WTC11 (cell line): ENCODE results near the gene RREB1. TPM values are rescaled to one million over a fixed set of nuclear protein-coding genes. Genes with fewer than 3 reads are reported as not detected.

ENCODE experiments used
- ATAC-seq: fragments of 200-7000 bp; cut with Tn5 transposase; 2 replicates; pipeline ENCODE4 v1.10.0; 2021; ENCODE audit warnings: mild to moderate bottlenecking, moderate library complexity
- CTCF ChIA-PET: fragments of 300-600 bp; sonication (Branson Sonifier 250); formaldehyde crosslinking; loops from one replicate; lab custom pipeline; 2021; ENCODE audit warnings: antibody characterized with exemption; lab: Charles Lee
- POLR2A ChIA-PET: fragments of 350-600 bp; sonication (Branson Sonifier 250); formaldehyde crosslinking; loops from one replicate; lab custom pipeline; 2021; ENCODE audit warnings: antibody characterized with exemption; lab: Charles Lee
- DNase-seq: peaks from one replicate; pipeline ENCODE4 v3.0.0; 2021; ENCODE audit warnings: low spot score
- H3K27ac Mint-ChIP-seq: 2 replicates; pipeline ENCODE4 v1.8.0; 2021; ENCODE audit warnings: mixed read lengths
- H3K27me3 Mint-ChIP-seq: 2 replicates; pipeline ENCODE4 v1.8.0; 2021; ENCODE audit warnings: low read depth, mild to moderate bottlenecking, moderate library complexity, mixed read lengths
- H3K36me3 Mint-ChIP-seq: 2 replicates; pipeline ENCODE4 v1.8.0; 2021; ENCODE audit warnings: mixed read lengths
- H3K4me1 Mint-ChIP-seq: 2 replicates; pipeline ENCODE4 v1.8.0; 2022; ENCODE audit warnings: mixed read lengths
- H3K4me3 Mint-ChIP-seq: 2 replicates; pipeline ENCODE4 v1.8.0; 2021; ENCODE audit warnings: mild to moderate bottlenecking, moderate library complexity, mixed read lengths
- H3K9me3 Mint-ChIP-seq: 2 replicates; pipeline ENCODE4 v1.8.0; 2021; ENCODE audit warnings: mixed read lengths
- EMX1 ChIP-seq: fragments of 250-450 bp; sonication (Bioruptor Pico); IDR thresholded peaks from 2 replicates; pipeline ENCODE4 v1.8.0; 2021; ENCODE audit warnings: mild to moderate bottlenecking
- FOXJ3 ChIP-seq: sonication (generic); formaldehyde crosslinking; IDR thresholded peaks from 2 replicates; pipeline ENCODE4 v1.9.0; 2021; ENCODE audit warnings: missing genetic modification reagents, mild to moderate bottlenecking, borderline replicate concordance
- IRF1 ChIP-seq: sonication (generic); formaldehyde crosslinking; IDR thresholded peaks from 2 replicates; pipeline ENCODE4 v1.8.0; 2023; ENCODE audit warnings: missing genetic modification reagents
- MAX ChIP-seq: sonication (generic); formaldehyde crosslinking; IDR thresholded peaks from 2 replicates; pipeline ENCODE4 v1.8.0; 2022; ENCODE audit warnings: mild to moderate bottlenecking, missing genetic modification reagents
- NFATC4 ChIP-seq: fragments of 250-450 bp; sonication (Bioruptor Pico); IDR thresholded peaks from 2 replicates; pipeline ENCODE4 v1.9.0; 2021; ENCODE audit warnings: mild to moderate bottlenecking
- NFE2L1 ChIP-seq: sonication (generic); formaldehyde crosslinking; IDR thresholded peaks from 2 replicates; pipeline ENCODE4 v1.8.1; 2023; ENCODE audit warnings: missing genetic modification reagents
- NFYB ChIP-seq: sonication (generic); formaldehyde crosslinking; conservative IDR thresholded peaks from 2 replicates; pipeline ENCODE4 v1.8.0; 2022; ENCODE audit warnings: low read depth, missing genetic modification reagents
- OVOL2 ChIP-seq: fragments of 250-450 bp; sonication (Bioruptor Pico); IDR thresholded peaks from 2 replicates; pipeline ENCODE4 v1.9.0; 2021; ENCODE audit warnings: mild to moderate bottlenecking, borderline replicate concordance
- RELA ChIP-seq: sonication (generic); formaldehyde crosslinking; IDR thresholded peaks from 2 replicates; pipeline ENCODE4 v1.8.1; 2022; ENCODE audit warnings: missing genetic modification reagents, mild to moderate bottlenecking, borderline replicate concordance
- SMAD3 ChIP-seq: sonication (generic); formaldehyde crosslinking; IDR thresholded peaks from 2 replicates; pipeline ENCODE4 v1.8.0; 2022; ENCODE audit warnings: missing genetic modification reagents, mild to moderate bottlenecking, borderline replicate concordance
- TEAD4 ChIP-seq: sonication (generic); formaldehyde crosslinking; IDR thresholded peaks from 2 replicates; pipeline ENCODE4 v1.8.0; 2022; ENCODE audit warnings: mild to moderate bottlenecking, missing genetic modification reagents
- ZNF219 ChIP-seq: sonication (generic); formaldehyde crosslinking; IDR thresholded peaks from 2 replicates; pipeline ENCODE4 v1.8.0; 2023; ENCODE audit warnings: missing genetic modification reagents, mild to moderate bottlenecking, borderline replicate concordance
- ZNF416 ChIP-seq: fragments of 250-450 bp; sonication (Bioruptor Pico); IDR thresholded peaks from 2 replicates; pipeline ENCODE4 v1.9.0; 2021; ENCODE audit warnings: mild to moderate bottlenecking, inconsistent platforms
- ZNF423 ChIP-seq: fragments of 250-450 bp; sonication (Bioruptor Pico); IDR thresholded peaks from 2 replicates; pipeline ENCODE4 v2.1.2; 2022; ENCODE audit warnings: mild to moderate bottlenecking, moderate library complexity
- ZNF671 ChIP-seq: fragments of 250-450 bp; sonication (Bioruptor Pico); IDR thresholded peaks from 2 replicates; pipeline ENCODE4 v1.8.0; 2021; ENCODE audit warnings: mild to moderate bottlenecking
- total RNA-seq: library from RNA; stranded (reverse); gene quantifications from 3 replicates; pipeline ENCODE4 v1.2.3, GENCODE V29; 2021
- TF ChIP-seq, protein P1 (sequence below): sonication (generic); formaldehyde crosslinking; IDR thresholded peaks from 2 replicates; pipeline ENCODE4 v1.8.0; 2022; ENCODE audit warnings: missing genetic modification reagents
- TF ChIP-seq, protein P2 (sequence below): fragments of 250-450 bp; sonication (Bioruptor Pico); IDR thresholded peaks from 2 replicates; pipeline ENCODE4 v1.9.0; 2021; ENCODE audit warnings: moderate library complexity, mild to moderate bottlenecking, inconsistent platforms, borderline replicate concordance
- TF ChIP-seq, protein P3 (sequence below): sonication (generic); formaldehyde crosslinking; IDR thresholded peaks from 2 replicates; pipeline ENCODE4 v1.8.0; 2023; ENCODE audit warnings: mild to moderate bottlenecking, missing genetic modification reagents

Gene RREB1
- total RNA-seq, 1 experiment from 2014 or later: 38.5 TPM

DNA sequence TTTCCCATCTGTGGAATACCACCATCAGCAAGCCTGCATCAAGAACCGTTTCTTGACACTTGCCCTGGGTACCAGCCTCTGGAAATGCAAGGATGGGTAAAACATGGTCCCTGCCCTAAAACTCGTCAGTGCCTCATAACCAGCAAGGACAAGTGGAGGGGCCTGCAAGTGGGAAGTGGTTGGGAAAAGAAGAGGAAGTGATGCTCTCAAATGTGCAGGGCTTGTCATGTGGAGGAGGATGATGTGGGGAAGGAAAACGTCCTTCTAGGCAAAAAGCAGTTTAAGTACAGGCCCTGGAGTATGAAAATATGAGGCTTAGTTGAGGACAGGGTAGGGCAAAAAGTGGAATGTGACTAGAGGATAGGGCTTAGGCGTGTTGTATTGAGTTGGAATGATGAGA lies 19.0 kb downstream of the RREB1 start:
- no peak for DNase-seq
- H3K27ac Mint-ChIP-seq: no peak overlapping the region
- peaks cover 51% of the 10 kb centered on the region for H3K4me1 Mint-ChIP-seq
- no peaks in the 10 kb centered on the region for H3K27me3 Mint-ChIP-seq
- peaks cover 14% of the 10 kb centered on the region for H3K36me3 Mint-ChIP-seq
- no peak overlapping the region for H3K4me3 Mint-ChIP-seq
- ChIA-PET POLR2A (no interaction called here), CTCF (no interaction called here)
- no peaks in the 10 kb centered on the region for H3K9me3 Mint-ChIP-seq
- TF ChIP-seq NFE2L1 (no peak), ZNF416 (CRISPR knock-in tag) (no peak), RELA (no peak)
- no peak for ATAC-seq

DNA sequence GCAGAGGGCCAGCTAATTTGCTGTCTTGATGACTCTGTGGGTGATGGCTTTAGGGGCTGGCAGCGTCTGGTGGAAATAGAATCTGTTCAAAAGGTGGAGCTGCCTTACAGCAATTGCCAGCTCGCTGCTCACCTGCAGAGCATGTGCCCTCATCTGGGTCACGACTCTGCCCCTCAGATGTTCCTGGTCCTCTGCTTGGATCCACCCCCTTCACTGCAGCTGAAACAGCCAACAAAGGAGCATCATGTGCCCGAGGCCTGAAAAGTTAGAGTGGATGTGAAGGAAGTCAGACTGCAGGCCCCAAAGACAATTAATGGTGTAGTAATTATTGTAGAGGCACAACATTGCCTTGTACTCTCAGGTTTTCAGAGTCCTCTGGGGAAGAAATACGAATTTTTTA lies 19.9 kb downstream of the RREB1 start:
- TF ChIP-seq ZNF671 (CRISPR knock-in tag): no peak
- no peak for TF ChIP-seq OVOL2 (CRISPR knock-in tag)
- no peak for TF ChIP-seq MAX (CRISPR knock-in tag)
- TF ChIP-seq, protein P1, sequence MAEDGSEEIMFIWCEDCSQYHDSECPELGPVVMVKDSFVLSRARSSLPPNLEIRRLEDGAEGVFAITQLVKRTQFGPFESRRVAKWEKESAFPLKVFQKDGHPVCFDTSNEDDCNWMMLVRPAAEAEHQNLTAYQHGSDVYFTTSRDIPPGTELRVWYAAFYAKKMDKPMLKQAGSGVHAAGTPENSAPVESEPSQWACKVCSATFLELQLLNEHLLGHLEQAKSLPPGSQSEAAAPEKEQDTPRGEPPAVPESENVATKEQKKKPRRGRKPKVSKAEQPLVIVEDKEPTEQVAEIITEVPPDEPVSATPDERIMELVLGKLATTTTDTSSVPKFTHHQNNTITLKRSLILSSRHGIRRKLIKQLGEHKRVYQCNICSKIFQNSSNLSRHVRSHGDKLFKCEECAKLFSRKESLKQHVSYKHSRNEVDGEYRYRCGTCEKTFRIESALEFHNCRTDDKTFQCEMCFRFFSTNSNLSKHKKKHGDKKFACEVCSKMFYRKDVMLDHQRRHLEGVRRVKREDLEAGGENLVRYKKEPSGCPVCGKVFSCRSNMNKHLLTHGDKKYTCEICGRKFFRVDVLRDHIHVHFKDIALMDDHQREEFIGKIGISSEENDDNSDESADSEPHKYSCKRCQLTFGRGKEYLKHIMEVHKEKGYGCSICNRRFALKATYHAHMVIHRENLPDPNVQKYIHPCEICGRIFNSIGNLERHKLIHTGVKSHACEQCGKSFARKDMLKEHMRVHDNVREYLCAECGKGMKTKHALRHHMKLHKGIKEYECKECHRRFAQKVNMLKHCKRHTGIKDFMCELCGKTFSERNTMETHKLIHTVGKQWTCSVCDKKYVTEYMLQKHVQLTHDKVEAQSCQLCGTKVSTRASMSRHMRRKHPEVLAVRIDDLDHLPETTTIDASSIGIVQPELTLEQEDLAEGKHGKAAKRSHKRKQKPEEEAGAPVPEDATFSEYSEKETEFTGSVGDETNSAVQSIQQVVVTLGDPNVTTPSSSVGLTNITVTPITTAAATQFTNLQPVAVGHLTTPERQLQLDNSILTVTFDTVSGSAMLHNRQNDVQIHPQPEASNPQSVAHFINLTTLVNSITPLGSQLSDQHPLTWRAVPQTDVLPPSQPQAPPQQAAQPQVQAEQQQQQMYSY: no peak
- no peak for TF ChIP-seq TEAD4 (CRISPR knock-in tag)
- no peak for TF ChIP-seq SMAD3
- TF ChIP-seq IRF1 (CRISPR knock-in tag): no peak
- TF ChIP-seq, protein P2, sequence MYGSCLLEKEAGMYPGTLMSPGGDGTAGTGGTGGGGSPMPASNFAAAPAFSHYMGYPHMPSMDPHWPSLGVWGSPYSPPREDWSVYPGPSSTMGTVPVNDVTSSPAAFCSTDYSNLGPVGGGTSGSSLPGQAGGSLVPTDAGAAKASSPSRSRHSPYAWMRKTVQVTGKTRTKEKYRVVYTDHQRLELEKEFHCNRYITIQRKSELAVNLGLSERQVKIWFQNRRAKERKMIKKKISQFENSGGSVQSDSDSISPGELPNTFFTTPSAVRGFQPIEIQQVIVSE: no peak
- TF ChIP-seq NFATC4: no peak
- no peak for TF ChIP-seq NFYB (CRISPR knock-in tag)
- no peak for TF ChIP-seq ZNF423
- no peak for TF ChIP-seq ZNF219 (CRISPR knock-in tag)
- TF ChIP-seq FOXJ3 (CRISPR knock-in tag): no peak
- TF ChIP-seq EMX1 (CRISPR knock-in tag): no peak
- TF ChIP-seq, protein P3, sequence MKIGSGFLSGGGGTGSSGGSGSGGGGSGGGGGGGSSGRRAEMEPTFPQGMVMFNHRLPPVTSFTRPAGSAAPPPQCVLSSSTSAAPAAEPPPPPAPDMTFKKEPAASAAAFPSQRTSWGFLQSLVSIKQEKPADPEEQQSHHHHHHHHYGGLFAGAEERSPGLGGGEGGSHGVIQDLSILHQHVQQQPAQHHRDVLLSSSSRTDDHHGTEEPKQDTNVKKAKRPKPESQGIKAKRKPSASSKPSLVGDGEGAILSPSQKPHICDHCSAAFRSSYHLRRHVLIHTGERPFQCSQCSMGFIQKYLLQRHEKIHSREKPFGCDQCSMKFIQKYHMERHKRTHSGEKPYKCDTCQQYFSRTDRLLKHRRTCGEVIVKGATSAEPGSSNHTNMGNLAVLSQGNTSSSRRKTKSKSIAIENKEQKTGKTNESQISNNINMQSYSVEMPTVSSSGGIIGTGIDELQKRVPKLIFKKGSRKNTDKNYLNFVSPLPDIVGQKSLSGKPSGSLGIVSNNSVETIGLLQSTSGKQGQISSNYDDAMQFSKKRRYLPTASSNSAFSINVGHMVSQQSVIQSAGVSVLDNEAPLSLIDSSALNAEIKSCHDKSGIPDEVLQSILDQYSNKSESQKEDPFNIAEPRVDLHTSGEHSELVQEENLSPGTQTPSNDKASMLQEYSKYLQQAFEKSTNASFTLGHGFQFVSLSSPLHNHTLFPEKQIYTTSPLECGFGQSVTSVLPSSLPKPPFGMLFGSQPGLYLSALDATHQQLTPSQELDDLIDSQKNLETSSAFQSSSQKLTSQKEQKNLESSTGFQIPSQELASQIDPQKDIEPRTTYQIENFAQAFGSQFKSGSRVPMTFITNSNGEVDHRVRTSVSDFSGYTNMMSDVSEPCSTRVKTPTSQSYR (CRISPR knock-in tag): no peak
- no peak for DNase-seq
- Mint-ChIP-seq H3K36me3 (peaks cover 8% of the 10 kb centered on the region; the same call in 1 of the 2 replicates), H3K4me3 (no peak overlapping the region), H3K9me3 (no peaks in the 10 kb centered on the region), H3K4me1 (peaks cover 55% of the 10 kb centered on the region), H3K27me3 (no peaks in the 10 kb centered on the region), H3K27ac (no peak overlapping the region)
- POLR2A ChIA-PET: no interaction called here
- ATAC-seq: no peak
- CTCF ChIA-PET: no interaction called here
